ENCODE measurements around the gene ATP7B. TPM values are rescaled to one million over a fixed set of nuclear protein-coding genes. Genes with fewer than 3 reads are reported as not detected.
A peak's percentile ranks its signal among the peaks of the same experiment; 100 is the strongest.

The ATP7B gene
- total RNA-seq, 1 donor from 2014 or later: 5.8 TPM

GRCh38 chr13:51925865-51926527 is 85.3 kb downstream of the ATP7B start:
- intact Hi-C loops (cut with DNase I): no loop called here
- H3K9me3 ChIP-seq: no peaks in the 10 kb centered on the region
- TF ChIP-seq, protein P1, sequence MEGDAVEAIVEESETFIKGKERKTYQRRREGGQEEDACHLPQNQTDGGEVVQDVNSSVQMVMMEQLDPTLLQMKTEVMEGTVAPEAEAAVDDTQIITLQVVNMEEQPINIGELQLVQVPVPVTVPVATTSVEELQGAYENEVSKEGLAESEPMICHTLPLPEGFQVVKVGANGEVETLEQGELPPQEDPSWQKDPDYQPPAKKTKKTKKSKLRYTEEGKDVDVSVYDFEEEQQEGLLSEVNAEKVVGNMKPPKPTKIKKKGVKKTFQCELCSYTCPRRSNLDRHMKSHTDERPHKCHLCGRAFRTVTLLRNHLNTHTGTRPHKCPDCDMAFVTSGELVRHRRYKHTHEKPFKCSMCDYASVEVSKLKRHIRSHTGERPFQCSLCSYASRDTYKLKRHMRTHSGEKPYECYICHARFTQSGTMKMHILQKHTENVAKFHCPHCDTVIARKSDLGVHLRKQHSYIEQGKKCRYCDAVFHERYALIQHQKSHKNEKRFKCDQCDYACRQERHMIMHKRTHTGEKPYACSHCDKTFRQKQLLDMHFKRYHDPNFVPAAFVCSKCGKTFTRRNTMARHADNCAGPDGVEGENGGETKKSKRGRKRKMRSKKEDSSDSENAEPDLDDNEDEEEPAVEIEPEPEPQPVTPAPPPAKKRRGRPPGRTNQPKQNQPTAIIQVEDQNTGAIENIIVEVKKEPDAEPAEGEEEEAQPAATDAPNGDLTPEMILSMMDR (IDR thresholded peaks at IDR 0.05): no peak
- H3K36me3 ChIP-seq: no peaks in the 10 kb centered on the region
- no peaks in the 10 kb centered on the region for H3K4me1 ChIP-seq
- DNase-seq: no peak
- no peak overlapping the region for H3K27ac ChIP-seq
- no peak overlapping the region for H3K4me3 ChIP-seq
- no peaks in the 10 kb centered on the region for H3K27me3 ChIP-seq
- peak; percentile 19 for ATAC-seq

DNA sequence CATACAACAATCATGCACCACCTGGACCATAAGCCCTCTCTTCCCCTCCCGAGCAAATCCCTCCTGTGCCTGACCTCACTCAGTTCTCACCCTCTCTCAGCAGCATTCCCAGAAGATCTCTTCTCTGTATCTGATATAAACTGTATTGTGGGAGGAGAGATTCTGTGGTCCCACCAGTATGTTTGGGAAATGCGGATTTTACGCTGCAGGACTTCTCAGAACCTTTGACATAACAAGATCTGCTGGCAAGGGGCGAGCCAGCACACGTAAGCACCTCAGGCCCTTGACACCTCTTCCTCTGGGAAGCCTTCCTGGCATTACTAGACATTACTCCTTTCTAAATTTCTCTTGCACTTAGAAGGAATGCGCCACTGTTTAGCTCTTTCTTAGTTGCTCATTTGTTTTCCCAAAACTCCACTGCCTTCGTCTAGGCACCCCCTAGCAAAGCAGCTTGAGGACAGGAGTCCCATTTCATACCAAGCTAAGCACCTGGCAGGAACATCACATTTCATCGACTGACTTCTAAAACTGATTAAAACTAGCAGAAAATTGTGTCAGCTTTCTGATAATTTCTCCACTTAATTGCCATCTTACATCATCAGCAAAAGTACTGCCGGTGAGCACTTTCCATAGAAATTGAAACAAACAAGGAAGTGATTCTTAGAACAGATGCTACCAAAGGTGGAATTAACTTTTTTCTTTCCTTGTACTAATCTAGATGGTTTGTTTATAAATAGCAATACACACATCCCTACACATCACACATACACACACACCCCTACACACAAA is 86.3 kb downstream of the ATP7B start:
- intact Hi-C loops (cut with DNase I): no loop called here
- H3K4me3 ChIP-seq: no peak overlapping the region
- H3K4me1 ChIP-seq: no peaks in the 10 kb centered on the region
- H3K27ac ChIP-seq: no peak overlapping the region
- ATAC-seq: no peak
- H3K36me3 ChIP-seq: no peaks in the 10 kb centered on the region
- H3K9me3 ChIP-seq: no peaks in the 10 kb centered on the region
- TF ChIP-seq, protein P1 (IDR thresholded peaks at IDR 0.05): no peak
- H3K27me3 ChIP-seq: no peaks in the 10 kb centered on the region
- DNase-seq: no peak

- Histone ChIP-seq H3K9me3 (no peaks in the 10 kb centered on the region), H3K4me3 (no peak overlapping the region), H3K27me3 (no peaks in the 10 kb centered on the region), H3K4me1 (no peaks in the 10 kb centered on the region), H3K36me3 (no peaks in the 10 kb centered on the region), H3K27ac (no peak overlapping the region)
- intact Hi-C loops (cut with DNase I): no loop called here
- TF ChIP-seq, protein P1 (IDR thresholded peaks at IDR 0.05): no peak
- ATAC-seq (no peak), DNase-seq (no peak)
Measured at GRCh38 chr13:51923983-51924539, 87.2 kb downstream of the ATP7B start.

DNA sequence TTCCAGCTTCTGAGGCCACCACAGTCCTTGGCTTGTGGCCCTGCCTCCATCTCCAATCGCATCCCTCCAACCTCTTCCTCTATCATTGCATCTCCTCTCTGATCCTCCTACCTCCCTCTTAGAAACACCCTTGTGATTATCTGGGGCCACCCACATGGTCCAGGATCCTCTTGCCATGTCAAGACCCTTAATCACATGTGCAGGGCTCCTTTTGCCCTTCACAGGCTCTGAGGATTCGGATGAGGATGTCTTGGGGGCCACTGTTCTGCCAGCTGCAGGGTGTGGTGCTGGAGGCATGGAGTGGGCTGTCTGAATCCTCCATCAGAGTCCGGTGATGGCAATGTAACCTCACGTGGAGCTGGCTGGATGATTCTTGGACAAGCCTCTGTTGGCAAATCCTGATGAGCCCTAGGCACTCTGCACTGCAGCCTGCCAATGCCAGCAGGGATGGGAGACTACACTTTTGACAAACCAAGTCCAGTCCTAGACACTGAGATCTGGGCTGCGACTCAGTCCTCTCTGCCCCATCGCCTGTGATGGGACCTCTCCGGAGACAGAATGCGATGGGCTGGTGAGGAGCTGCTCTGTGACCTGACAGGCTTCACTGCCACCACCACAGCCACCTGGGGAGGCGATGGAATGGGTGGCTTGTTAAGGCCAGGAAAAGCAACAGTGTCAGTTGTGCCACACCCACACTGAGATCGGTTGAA is 88.3 kb downstream of the ATP7B start:
- Histone ChIP-seq H3K27me3 (no peaks in the 10 kb centered on the region), H3K4me1 (no peaks in the 10 kb centered on the region), H3K4me3 (no peak overlapping the region), H3K36me3 (no peaks in the 10 kb centered on the region), H3K9me3 (no peaks in the 10 kb centered on the region), H3K27ac (no peak overlapping the region)
- TF ChIP-seq, protein P1 (IDR thresholded peaks at IDR 0.05): no peak
- intact Hi-C loops (cut with DNase I): no loop called here
- DNase-seq (no peak), ATAC-seq (no peak)

DNA sequence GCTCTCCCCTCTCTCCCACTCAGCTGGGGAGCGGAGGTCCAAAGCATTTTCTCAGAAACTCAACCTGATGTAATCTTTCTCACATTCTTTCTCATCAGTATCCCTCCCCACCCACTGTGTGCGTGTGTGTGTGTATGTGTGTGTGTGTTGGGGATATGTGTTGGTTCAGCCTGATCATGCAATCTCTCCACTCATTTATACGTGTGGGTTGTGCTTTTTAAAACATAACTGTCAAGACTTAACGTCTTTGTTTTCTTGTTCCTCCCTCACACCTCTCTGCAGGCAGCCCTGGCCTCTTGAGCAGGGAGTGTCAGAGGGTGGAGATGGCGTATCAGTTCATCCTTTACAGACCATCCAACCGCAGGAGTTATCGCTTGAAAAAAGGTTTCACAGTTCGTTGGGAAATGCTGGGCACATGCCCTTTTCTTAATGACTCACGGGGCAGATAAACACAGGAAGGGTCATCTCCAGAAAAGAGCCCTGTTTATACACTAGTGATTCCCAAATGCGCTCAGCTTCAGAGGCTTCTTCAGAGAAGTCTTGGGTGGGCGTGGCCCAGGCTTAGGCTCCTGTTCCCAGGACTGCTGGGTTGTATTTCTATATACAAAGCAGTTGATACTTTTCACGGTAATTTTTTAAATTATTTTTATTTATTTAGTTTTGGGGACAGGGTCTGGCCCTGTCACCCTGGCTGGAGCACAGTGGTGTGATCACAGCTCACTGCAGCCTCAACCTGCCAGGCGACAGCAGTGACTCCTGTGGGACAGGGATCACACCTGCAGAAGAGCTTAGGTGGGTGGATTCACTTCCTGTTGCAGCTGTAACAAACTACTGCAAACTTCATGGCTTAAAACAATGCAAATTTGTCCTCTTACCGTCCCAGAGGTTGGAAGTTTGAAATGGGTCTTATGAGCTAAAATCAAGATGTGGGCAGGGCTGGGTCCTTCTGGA is 89.2 kb downstream of the ATP7B start:
- intact Hi-C loops (cut with DNase I): no loop called here
- H3K9me3 ChIP-seq: no peaks in the 10 kb centered on the region
- H3K27ac ChIP-seq: no peak overlapping the region
- H3K36me3 ChIP-seq: no peaks in the 10 kb centered on the region
- TF ChIP-seq, protein P1 (IDR thresholded peaks at IDR 0.05): no peak
- no peak overlapping the region for H3K4me3 ChIP-seq
- DNase-seq: no peak
- ATAC-seq: no peak
- no peaks in the 10 kb centered on the region for H3K4me1 ChIP-seq
- H3K27me3 ChIP-seq: no peaks in the 10 kb centered on the region

Data from upper lobe of right lung (tissue), 1 donor.